ENCODE results near the gene ANAPC10. TPM values are rescaled to one million over a fixed set of nuclear protein-coding genes. Genes with fewer than 3 reads are reported as not detected.

ANAPC10 gene
- total RNA-seq, 2 donors from 2014 or later = 25.2 to 29.4 TPM

DNA sequence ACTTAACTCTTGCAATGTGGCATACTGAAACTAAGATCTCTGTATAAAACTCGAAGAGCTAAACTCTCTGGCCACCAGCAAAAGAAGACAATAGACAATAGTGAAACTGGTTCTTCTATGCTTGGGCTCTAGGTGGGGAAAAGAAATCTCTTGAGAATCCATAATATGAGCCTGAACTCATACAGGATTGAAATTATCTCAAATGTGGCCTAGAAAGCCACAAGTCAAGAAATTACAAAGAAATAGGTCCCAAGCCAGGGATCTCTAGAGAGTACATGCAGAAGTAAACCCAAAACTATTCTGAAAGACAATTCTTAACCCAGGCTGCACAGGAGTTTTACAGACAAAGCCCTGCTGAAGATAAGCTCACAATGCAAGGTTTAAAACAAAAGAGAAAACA, 127.4 kb downstream of the ANAPC10 start:
- Mint-ChIP-seq H3K4me1 (ENCODE audit: low read depth) (peaks cover 4% of the 10 kb centered on the region), H3K36me3 (ENCODE audit: insufficient read depth in 2 of 2) (no peaks in the 10 kb centered on the region), H3K9me3 (no peaks in the 10 kb centered on the region), H3K27me3 (ENCODE audit: low read depth) (no peaks in the 10 kb centered on the region), H3K27ac (no peak overlapping the region), H3K4me3 (no peak overlapping the region)
- DNase-seq (no peak), ATAC-seq (replicated peaks in 1 of 2) (no peak)

- Mint-ChIP-seq H3K27ac (no peak overlapping the region), H3K4me1 (ENCODE audit: low read depth) (peaks cover 4% of the 10 kb centered on the region), H3K36me3 (ENCODE audit: insufficient read depth in 2 of 2) (no peaks in the 10 kb centered on the region), H3K9me3 (peaks cover 0 to 2% of the 10 kb centered on the region in 2 donors), H3K4me3 (no peak overlapping the region), H3K27me3 (ENCODE audit: low read depth) (no peaks in the 10 kb centered on the region)
- no peak for DNase-seq
- no peak for ATAC-seq (replicated peaks in 1 of 2)
Observed at GRCh38 chr4:144969821-144970220, 128.2 kb downstream of the ANAPC10 start.

- Mint-ChIP-seq H3K27me3 (ENCODE audit: low read depth) (no peaks in the 10 kb centered on the region), H3K4me3 (no peak overlapping the region), H3K27ac (no peak overlapping the region), H3K36me3 (ENCODE audit: insufficient read depth in 2 of 2) (no peaks in the 10 kb centered on the region), H3K4me1 (ENCODE audit: low read depth) (peaks cover 4% of the 10 kb centered on the region), H3K9me3 (peaks cover 0 to 2% of the 10 kb centered on the region in 2 donors)
- ATAC-seq (replicated peaks in 1 of 2) = no peak
- DNase-seq = no peak
Observed at GRCh38 chr4:144968606-144969005, 129.4 kb downstream of the ANAPC10 start.

DNA sequence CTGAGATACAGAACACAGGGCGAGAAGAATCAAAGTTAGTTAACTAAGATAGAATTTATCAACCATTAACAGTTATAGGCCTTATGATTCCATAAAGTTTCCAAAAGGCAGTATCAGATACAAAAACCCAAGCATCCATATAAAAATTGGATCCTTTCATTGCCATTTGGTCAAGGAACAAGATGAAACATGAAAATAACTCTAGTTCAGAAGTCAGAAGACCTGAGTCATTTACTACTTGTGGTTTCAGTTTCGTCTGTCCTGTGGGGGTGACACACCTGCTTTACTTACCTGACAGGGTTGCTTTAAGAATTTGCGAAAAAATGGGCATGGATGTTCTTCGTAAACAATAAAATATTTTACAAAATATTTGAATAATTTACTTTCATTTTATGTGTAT, 130.8 kb downstream of the ANAPC10 start:
- Mint-ChIP-seq H3K36me3 (ENCODE audit: insufficient read depth in 2 of 2) (no peaks in the 10 kb centered on the region), H3K4me1 (ENCODE audit: low read depth) (peaks cover 4% of the 10 kb centered on the region), H3K27ac (no peak overlapping the region), H3K4me3 (no peak overlapping the region), H3K9me3 (peaks cover 0 to 2% of the 10 kb centered on the region in 2 donors), H3K27me3 (ENCODE audit: low read depth) (no peaks in the 10 kb centered on the region)
- ATAC-seq (replicated peaks in 1 of 2) (no peak), DNase-seq (no peak)

DNA sequence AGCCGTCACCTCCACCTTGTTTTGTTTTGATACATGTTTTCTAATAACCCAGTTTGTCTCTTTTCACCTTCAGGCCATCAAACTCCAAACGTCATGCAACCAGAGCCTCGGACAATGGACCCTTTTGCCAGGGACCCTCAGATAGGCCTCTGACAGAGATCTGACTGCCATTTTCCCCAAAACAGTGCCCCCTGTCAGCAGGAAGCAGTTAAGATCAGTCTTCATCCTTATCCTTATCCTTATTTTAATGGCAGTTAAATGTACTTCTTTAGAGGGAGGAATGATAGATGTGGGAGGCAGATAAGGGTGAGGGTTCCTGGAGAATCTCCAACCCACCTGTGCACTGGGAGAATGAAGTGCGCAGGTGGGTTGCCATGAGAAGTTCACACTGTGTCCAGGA, 135.7 kb downstream of the ANAPC10 start:
- Mint-ChIP-seq H3K27ac (no peak overlapping the region), H3K9me3 (peaks cover 10 to 14% of the 10 kb centered on the region in 2 donors), H3K4me3 (no peak overlapping the region), H3K36me3 (ENCODE audit: insufficient read depth in 2 of 2) (peaks cover 4 to 10% of the 10 kb centered on the region in 2 donors), H3K4me1 (ENCODE audit: low read depth) (peaks cover 4% of the 10 kb centered on the region), H3K27me3 (ENCODE audit: low read depth) (no peaks in the 10 kb centered on the region)
- DNase-seq = no peak
- no peak for ATAC-seq (replicated peaks in 1 of 2)

DNA sequence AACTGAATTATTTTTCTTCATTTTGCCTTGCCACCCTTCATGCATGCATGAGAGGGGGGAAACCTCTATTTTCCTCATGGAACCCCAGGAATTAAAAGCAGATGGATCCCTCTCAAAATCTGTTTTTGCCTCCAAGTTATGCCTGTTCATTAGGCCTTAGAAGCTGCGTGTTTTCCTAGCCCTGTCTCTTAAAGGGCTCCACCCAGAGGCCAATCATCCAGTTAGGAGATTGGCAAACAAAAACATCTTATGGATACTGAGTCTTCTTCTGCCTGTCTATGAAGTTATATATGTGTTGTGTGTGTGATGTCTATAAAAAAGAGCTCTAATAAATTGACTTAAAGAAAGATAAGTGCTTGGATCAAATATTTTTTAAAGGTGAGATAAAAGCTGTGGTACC, 142.9 kb downstream of the ANAPC10 start:
- H3K9me3 Mint-ChIP-seq = peaks cover 23 to 25% of the 10 kb centered on the region in 2 donors
- no peak overlapping the region for H3K4me3 Mint-ChIP-seq
- H3K4me1 Mint-ChIP-seq (ENCODE audit: low read depth) = no peaks in the 10 kb centered on the region
- no peak for ATAC-seq (replicated peaks in 1 of 2)
- H3K36me3 Mint-ChIP-seq (ENCODE audit: insufficient read depth in 2 of 2) = peaks cover 11 to 20% of the 10 kb centered on the region in 2 donors
- no peak for DNase-seq
- H3K27me3 Mint-ChIP-seq (ENCODE audit: low read depth) = no peaks in the 10 kb centered on the region
- H3K27ac Mint-ChIP-seq = no peak overlapping the region

DNA sequence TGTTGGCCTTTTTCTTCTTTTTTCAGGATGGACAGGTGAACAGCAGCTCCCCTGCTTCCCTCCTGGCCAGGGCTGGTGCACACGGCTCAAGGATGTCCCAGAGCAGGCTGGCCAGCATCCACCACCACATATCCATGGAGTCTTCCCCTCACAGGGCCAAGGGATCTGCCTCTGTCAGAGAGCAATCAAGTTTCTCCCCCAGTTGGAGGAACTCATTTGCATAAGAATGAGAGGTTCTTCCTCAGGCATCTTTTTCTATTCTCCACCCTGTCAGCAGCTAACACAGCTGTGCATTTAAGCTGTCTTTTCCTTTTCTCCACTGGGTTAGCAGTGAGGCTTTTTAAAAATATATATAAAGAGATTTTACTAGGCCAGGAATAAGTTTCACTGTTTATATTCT, 143.8 kb downstream of the ANAPC10 start:
- peaks cover 17 to 18% of the 10 kb centered on the region in 2 donors for H3K9me3 Mint-ChIP-seq
- no peak for ATAC-seq (replicated peaks in 1 of 2)

GRCh38 chr4:144948421-144948820, 149.6 kb downstream of the ANAPC10 start:
- peaks cover 11 to 13% of the 10 kb centered on the region in 2 donors for H3K9me3 Mint-ChIP-seq
- DNase-seq = no peak

More for the DNA sequence above, 143.8 kb downstream of the ANAPC10 start:
- Mint-ChIP-seq H3K4me1 (ENCODE audit: low read depth) (no peaks in the 10 kb centered on the region), H3K4me3 (no peak overlapping the region), H3K27ac (no peak overlapping the region), H3K36me3 (ENCODE audit: insufficient read depth in 2 of 2) (peaks cover 6 to 16% of the 10 kb centered on the region in 2 donors), H3K27me3 (ENCODE audit: low read depth) (no peaks in the 10 kb centered on the region)
- DNase-seq = no peak

GRCh38 chr4:144948009-144948408, 150.0 kb downstream of the ANAPC10 start:
- H3K4me1 Mint-ChIP-seq (ENCODE audit: low read depth) = no peaks in the 10 kb centered on the region
- H3K27ac Mint-ChIP-seq = no peak overlapping the region
- no peak for ATAC-seq (replicated peaks in 1 of 2)
- H3K9me3 Mint-ChIP-seq = peaks cover 11% of the 10 kb centered on the region in 2 donors
- no peak overlapping the region for H3K4me3 Mint-ChIP-seq
- DNase-seq = no peak
- peaks cover 2 to 8% of the 10 kb centered on the region in 2 donors for H3K36me3 Mint-ChIP-seq (ENCODE audit: insufficient read depth in 2 of 2)
- H3K27me3 Mint-ChIP-seq (ENCODE audit: low read depth) = no peaks in the 10 kb centered on the region

More at GRCh38 chr4:144948421-144948820, 149.6 kb downstream of the ANAPC10 start:
- Mint-ChIP-seq H3K27ac (no peak overlapping the region), H3K4me3 (no peak overlapping the region), H3K4me1 (ENCODE audit: low read depth) (no peaks in the 10 kb centered on the region), H3K36me3 (ENCODE audit: insufficient read depth in 2 of 2) (peaks cover 2 to 11% of the 10 kb centered on the region in 2 donors), H3K27me3 (ENCODE audit: low read depth) (no peaks in the 10 kb centered on the region)
- no peak for ATAC-seq (replicated peaks in 1 of 2)

Other genes with a start within 250 kb of the ANAPC10 start
- 100 to 1,000 TPM in 1 of 2 donors, 10 to 100 TPM in 1; 85.0 to 118 TPM for gene ABCE1, start 115 bp upstream of the ANAPC10 start, total RNA-seq
- 10 to 100 TPM; 50.0 to 67.3 TPM for gene OTUD4, start 82.4 kb upstream of the ANAPC10 start, total RNA-seq

All from activated T-cell treated with anti-CD3 and anti-CD28 coated beads, Interleukin-2, amount 50 U/mL, for 72 hours (primary cell).